HEK293T (cell line): ENCODE data around the gene CELF2.

ENCODE experiments used
- CTCF ChIA-PET: fragments of 350-600 bp; formaldehyde crosslinking; extraction: SDS; loops from one replicate; lab custom pipeline; 2021; ENCODE audit warnings: antibody characterized with exemption, inconsistent platforms; lab: Yijun Ruan, JAX
- POLR2A ChIA-PET: fragments of 350-600 bp; formaldehyde crosslinking; extraction: SDS; loops from one replicate; lab custom pipeline; 2020; ENCODE audit warnings: antibody characterized with exemption, inconsistent platforms; lab: Yijun Ruan, JAX
- DNase-seq: peaks from one replicate; pipeline ENCODE4 v3.0.0; 2012; ENCODE audit warnings: mixed read lengths; ENCODE audit errors: extremely low spot score
- ARNT ChIP-seq: fragments of 450-650 bp; IDR thresholded peaks from 2 replicates; pipeline ENCODE4 v1.6.1; 2017; ENCODE audit warnings: mild to moderate bottlenecking
- BHLHE40 ChIP-seq: fragments of 450-650 bp; IDR thresholded peaks from 2 replicates; pipeline ENCODE4 v1.6.1; 2016; ENCODE audit warnings: mild to moderate bottlenecking, moderate library complexity, borderline replicate concordance
- CTBP1 ChIP-seq: fragments of 450-650 bp; IDR thresholded peaks from 2 replicates; pipeline ENCODE4 v1.6.1; 2016; ENCODE audit warnings: borderline replicate concordance
- ELF4 ChIP-seq: fragments of 450-650 bp; IDR thresholded peaks from 2 replicates; pipeline ENCODE4 v1.6.1; 2017; ENCODE audit warnings: antibody characterized with exemption
- FOXA1 ChIP-seq: fragments of 450-650 bp; IDR thresholded peaks from 2 replicates; pipeline ENCODE4 v1.6.1; 2016; ENCODE audit warnings: mild to moderate bottlenecking
- FOXK2 ChIP-seq: fragments of 450-650 bp; IDR thresholded peaks from 2 replicates; pipeline ENCODE4 v1.6.1; 2016; ENCODE audit warnings: mild to moderate bottlenecking
- FOXM1 ChIP-seq: fragments of 450-650 bp; IDR thresholded peaks from 2 replicates; pipeline ENCODE4 v1.6.1; 2017; ENCODE audit warnings: mild to moderate bottlenecking, borderline replicate concordance
- HDGF ChIP-seq: fragments of 450-650 bp; IDR thresholded peaks from 2 replicates; pipeline ENCODE4 v1.6.1; 2017; ENCODE audit warnings: antibody characterized with exemption, borderline replicate concordance
- L3MBTL2 ChIP-seq: fragments of 450-650 bp; conservative IDR thresholded peaks from 2 replicates; pipeline ENCODE4 v1.6.1; 2016; ENCODE audit warnings: mild to moderate bottlenecking
- LEF1 ChIP-seq: fragments of 450-650 bp; IDR thresholded peaks from 2 replicates; pipeline ENCODE4 v1.6.1; 2017; ENCODE audit warnings: mild to moderate bottlenecking, borderline replicate concordance
- NFRKB ChIP-seq: fragments of 450-650 bp; IDR thresholded peaks from 2 replicates; pipeline ENCODE4 v1.6.1; 2016; ENCODE audit warnings: mild to moderate bottlenecking, moderate library complexity
- SP1 ChIP-seq: fragments of 450-650 bp; IDR thresholded peaks from 2 replicates; pipeline ENCODE4 v1.6.1; 2017
- SUZ12 ChIP-seq: fragments of 450-650 bp; IDR thresholded peaks from 2 replicates; pipeline ENCODE4 v1.6.1; 2016; ENCODE audit warnings: mild to moderate bottlenecking
- TARDBP ChIP-seq: fragments of 450-650 bp; IDR thresholded peaks from 2 replicates; pipeline ENCODE4 v1.6.1; 2016
- ZNF384 ChIP-seq: fragments of 450-650 bp; IDR thresholded peaks from 2 replicates; pipeline ENCODE4 v1.6.1; 2016
- TF ChIP-seq, protein P1 (sequence below): fragments of 450-650 bp; IDR thresholded peaks from 2 replicates; pipeline ENCODE4 v1.6.1; 2016

The CELF2 gene

DNA sequence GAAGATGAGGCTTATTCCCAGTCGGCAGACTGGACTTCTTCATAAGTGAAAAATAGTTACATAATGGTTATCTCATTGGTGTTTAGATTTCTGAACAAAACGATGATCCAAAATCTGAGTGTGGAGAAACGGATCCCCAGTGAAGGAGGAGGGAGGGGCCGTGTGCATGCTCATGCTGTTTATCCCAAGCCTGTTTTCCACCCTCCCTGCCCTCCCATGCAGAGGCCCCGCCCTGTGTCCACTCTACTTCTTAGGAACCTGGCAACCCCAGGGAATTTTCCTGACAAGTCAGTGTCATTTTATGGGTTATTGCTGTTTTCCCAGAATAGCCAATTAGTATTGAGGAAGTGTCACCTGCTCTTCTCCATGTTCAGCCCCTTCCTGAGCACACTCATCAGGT, 174.0 kb downstream of the CELF2 start:
- POLR2A ChIA-PET = no interaction called here
- TF ChIP-seq CTBP1 = no peak
- no peak for TF ChIP-seq LEF1
- TF ChIP-seq TARDBP = no peak
- no peak for TF ChIP-seq ARNT
- TF ChIP-seq NFRKB = no peak
- no peak for TF ChIP-seq FOXM1
- no peak for TF ChIP-seq ZNF384
- no peak for TF ChIP-seq SP1
- TF ChIP-seq SUZ12 = no peak
- no peak for TF ChIP-seq FOXK2
- DNase-seq = no peak
- CTCF ChIA-PET = no interaction called here

DNA sequence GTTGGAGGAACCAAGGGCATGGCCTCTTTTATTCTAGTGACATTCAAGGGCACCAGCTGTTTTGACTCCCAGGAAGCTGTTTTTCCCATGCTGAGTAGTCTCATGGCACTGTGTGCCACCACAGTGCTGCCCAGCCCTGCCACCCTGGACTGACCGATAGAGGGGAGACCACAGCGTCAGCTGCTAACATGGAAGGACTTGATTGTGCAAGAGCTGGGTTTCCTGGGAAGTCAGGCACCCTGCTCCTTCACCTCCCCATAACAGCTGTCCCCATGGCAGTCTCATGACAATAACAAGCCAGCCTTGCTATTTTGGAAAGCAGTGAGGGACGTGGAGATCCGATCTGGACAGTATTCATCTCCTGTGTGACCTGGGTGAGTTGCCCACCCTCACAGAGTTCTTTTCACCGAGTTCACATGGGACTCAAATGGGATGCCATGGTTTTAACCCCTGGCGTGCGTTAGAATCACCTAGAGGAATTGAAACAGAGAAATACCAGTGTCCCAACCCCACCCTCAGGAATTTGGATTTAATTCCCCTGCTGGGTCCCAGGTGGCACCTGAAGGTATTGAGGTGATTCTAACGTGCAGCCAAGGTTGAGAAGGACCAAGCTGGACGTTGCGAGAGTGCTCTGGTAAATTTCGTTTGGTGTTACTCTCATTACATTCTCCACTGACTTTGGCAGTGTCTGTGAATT, 174.8 kb downstream of the CELF2 start:
- ChIA-PET POLR2A (no interaction called here), CTCF (no interaction called here)
- DNase-seq = no peak
- TF ChIP-seq FOXA1 (no peak), LEF1 (no peak), ARNT (no peak), BHLHE40 (no peak)

DNA sequence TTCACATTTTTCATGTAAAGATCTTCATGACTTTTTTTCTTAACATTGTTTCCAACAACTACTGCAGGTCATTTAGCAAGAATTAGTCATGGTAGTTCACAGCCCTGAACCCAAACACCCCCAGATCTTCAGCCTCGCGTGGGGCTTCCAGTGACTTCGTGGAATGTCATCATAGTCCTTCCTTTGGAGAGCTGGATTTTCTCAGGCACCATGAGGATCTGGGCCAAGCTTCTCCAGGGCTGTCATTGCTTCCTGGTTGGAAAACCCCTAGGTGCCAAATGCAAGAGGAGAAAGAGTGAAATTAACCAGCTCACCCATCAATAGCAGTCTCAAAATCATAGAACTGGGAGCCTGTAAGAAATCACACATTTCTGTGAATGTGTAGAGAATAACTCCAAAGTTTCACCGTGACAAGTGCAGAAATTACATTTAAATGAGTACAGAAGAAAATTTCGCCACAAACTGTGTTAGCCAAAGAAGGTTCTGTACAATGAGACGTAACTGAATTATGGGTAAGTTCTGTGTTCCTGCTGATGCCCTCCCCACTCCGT, 175.4 kb downstream of the CELF2 start:
- ChIA-PET POLR2A (no interaction called here), CTCF (interaction anchor here (1.3 kb wide), 1 partner anchor 29 kb away, joined by 3 read pairs; no protein-coding TSS in a partner anchor)

DNA sequence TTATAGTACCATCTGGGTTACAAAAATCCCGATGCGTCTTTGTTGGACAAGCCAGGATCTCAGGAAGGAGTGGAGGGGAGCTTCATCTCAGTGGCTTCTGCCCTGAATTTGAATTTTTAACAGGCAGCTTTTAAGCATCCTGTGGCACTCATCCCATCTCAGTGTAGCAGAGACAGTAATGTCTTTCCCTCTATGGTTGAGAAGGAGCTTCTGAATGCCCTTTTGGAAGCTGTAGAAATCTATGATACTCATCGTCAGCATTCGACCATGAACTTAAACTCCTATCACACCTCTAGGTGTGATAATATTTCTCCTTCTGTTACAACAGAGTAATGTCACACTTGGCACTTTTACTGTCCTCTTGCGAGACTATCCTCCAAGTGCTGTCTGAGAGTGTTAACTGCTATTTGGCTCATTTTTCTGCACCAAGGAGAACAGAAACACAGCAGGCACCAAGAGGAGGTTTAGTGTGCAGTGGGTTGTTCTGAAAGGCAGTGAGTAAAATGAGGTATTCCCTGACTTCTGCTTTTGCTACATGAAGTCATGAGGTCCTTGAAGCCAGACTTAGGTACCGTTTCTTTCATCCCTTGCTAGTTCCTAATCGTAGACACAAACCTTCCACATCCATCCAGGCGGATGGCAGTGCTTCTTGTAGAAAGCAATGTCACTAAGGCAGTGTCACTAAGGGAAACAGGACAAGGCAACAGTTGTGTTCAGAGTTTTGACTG, 177.4 kb downstream of the CELF2 start:
- TF ChIP-seq HDGF (no peak), NFRKB (no peak), FOXM1 (no peak), ZNF384 (no peak), L3MBTL2 (no peak), FOXA1 (no peak), SUZ12 (no peak), ARNT (no peak), TARDBP (no peak), CTBP1 (no peak), SP1 (no peak), ELF4 (no peak), FOXK2 (no peak), BHLHE40 (no peak), LEF1 (no peak)
- TF ChIP-seq, protein P1, sequence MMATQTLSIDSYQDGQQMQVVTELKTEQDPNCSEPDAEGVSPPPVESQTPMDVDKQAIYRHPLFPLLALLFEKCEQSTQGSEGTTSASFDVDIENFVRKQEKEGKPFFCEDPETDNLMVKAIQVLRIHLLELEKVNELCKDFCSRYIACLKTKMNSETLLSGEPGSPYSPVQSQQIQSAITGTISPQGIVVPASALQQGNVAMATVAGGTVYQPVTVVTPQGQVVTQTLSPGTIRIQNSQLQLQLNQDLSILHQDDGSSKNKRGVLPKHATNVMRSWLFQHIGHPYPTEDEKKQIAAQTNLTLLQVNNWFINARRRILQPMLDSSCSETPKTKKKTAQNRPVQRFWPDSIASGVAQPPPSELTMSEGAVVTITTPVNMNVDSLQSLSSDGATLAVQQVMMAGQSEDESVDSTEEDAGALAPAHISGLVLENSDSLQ = no peak
- POLR2A ChIA-PET = no interaction called here
- CTCF ChIA-PET = no interaction called here
- DNase-seq = no peak

More for the DNA sequence above, 175.4 kb downstream of the CELF2 start:
- no peak for TF ChIP-seq TARDBP
- TF ChIP-seq FOXM1 = no peak
- no peak for TF ChIP-seq ELF4
- TF ChIP-seq, protein P1 = no peak
- no peak for TF ChIP-seq ARNT
- DNase-seq = no peak

DNA sequence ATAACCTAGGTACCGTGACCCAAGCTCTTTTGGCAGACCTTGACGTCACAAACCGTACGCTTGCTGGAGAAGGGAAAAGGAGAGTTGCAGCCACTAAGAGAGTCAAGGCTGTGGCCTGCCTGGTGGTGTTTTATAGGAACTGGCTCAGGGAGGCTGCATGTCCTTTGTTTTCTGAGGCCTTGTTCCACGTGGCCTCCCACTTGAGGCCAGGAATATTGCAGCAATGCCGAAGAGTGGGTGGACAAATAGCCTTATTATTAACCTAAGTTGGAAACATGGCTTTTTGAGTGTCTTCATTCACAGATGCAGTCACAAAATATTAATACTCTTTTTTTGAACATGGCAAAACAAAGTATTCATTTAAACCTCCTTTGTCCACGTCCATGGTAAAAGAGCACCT, 178.0 kb downstream of the CELF2 start:
- CTCF ChIA-PET = no interaction called here
- POLR2A ChIA-PET = no interaction called here
- DNase-seq = no peak

DNA sequence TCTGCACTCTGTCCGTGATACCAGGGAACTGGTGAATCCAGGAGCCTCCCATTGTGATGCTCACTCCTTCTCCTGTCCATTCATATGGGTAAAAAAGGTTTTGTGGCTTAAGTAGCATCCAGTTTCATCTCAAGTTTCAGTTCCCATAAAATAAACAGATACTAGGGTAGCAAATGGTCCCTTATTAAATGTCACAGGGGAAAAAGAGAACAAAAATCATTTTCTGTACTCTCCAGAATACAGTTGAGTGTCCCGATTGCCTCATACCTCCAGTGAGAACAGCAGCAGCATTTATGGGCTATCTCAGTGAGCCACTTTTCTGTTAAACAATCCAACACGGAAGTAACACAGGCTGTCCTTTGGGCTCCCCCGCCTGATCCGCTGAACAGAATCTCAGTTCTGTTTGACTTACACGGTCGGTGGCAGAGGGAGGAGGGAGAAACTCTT, 179.6 kb downstream of the CELF2 start:
- CTCF ChIA-PET = no interaction called here
- POLR2A ChIA-PET = no interaction called here
- TF ChIP-seq FOXK2 = no peak
- no peak for TF ChIP-seq L3MBTL2
- no peak for TF ChIP-seq FOXM1
- no peak for TF ChIP-seq TARDBP
- peak; percentile 45 for DNase-seq

More for the DNA sequence above, 178.0 kb downstream of the CELF2 start:
- TF ChIP-seq FOXM1 = no peak
- TF ChIP-seq, protein P1 = no peak

DNA sequence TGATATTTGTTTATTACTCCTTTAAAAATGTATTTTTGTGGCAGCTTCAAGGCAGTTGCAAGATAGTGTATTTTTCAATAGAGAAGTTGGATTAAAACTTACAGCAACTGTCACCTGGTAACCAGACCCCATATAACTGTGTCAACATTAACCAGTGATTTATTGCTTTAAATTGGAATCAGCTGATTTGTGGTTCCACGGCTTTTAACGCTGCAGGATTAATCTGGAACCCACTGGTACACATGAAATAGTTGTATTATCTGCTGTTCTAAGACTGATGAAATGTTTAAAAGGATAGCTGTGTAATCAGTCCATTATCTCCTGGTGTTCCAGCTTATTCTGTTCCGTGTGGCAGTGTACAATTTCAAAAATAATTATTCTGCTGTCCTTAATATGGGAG, 180.2 kb downstream of the CELF2 start:
- ChIA-PET POLR2A (no interaction called here), CTCF (interaction anchor here (0.7 kb wide), 1 partner anchor 8 kb away, joined by 3 read pairs; no protein-coding TSS in a partner anchor)
- TF ChIP-seq SUZ12 = no peak
- no peak for TF ChIP-seq FOXM1
- TF ChIP-seq, protein P1 = peak; percentile 76
- TF ChIP-seq L3MBTL2 = no peak
- TF ChIP-seq ELF4 = no peak
- no peak for DNase-seq
